Astrocyte (in vitro differentiated cells and primary cell): ENCODE data around the gene PROX2. TPM values are rescaled to one million over a fixed set of nuclear protein-coding genes. Genes with fewer than 3 reads are reported as not detected.

Experiments used
- DNase-seq: peaks from one replicate; pipeline ENCODE4 v3.0.0-alpha.2; 2010; ENCODE audit warnings: low read depth
- FAIRE-seq: peaks from 2 replicates; lab custom pipeline; 2011; peaks lifted over from hg19 to GRCh38; lab: Jason Lieb, UNC
- H2AFZ ChIP-seq: 2 replicates; pipeline ENCODE4 v1.6.0; 2012; ENCODE audit warnings: low read depth, low read length, inconsistent platforms
- H3K27ac ChIP-seq: 2 replicates; pipeline ENCODE4 v1.5.1; 2011; ENCODE audit warnings: low read depth, low read length, inconsistent platforms
- H3K27me3 ChIP-seq: 2 replicates; pipeline ENCODE4 v1.6.0; 2011; ENCODE audit warnings: low read length, inconsistent platforms; ENCODE audit not compliant: insufficient read depth
- H3K36me3 ChIP-seq: 2 replicates; pipeline ENCODE4 v1.5.1; 2011; ENCODE audit warnings: low read length, inconsistent platforms; ENCODE audit not compliant: insufficient read depth
- H3K4me1 ChIP-seq: 2 replicates; pipeline ENCODE4 v1.5.1; 2011; ENCODE audit warnings: low read length, inconsistent platforms; ENCODE audit not compliant: insufficient read depth
- H3K4me2 ChIP-seq: 2 replicates; pipeline ENCODE4 v1.6.0; 2012; ENCODE audit warnings: low read length, inconsistent platforms
- H3K4me3 ChIP-seq: 2 replicates; pipeline ENCODE4 v1.5.1; 2011; ENCODE audit warnings: low read depth, mild to moderate bottlenecking, low read length, inconsistent platforms; ENCODE audit not compliant: insufficient read depth
- H3K79me2 ChIP-seq: 2 replicates; pipeline ENCODE4 v1.6.0; 2012; ENCODE audit warnings: mild to moderate bottlenecking, low read length, inconsistent platforms; ENCODE audit not compliant: insufficient read depth
- H3K9ac ChIP-seq: 2 replicates; pipeline ENCODE4 v1.6.0; 2012; ENCODE audit warnings: mild to moderate bottlenecking, low read length, inconsistent platforms
- H3K9me3 ChIP-seq: 2 replicates; pipeline ENCODE4 v1.5.1; 2012; ENCODE audit warnings: low read depth, mild to moderate bottlenecking, low read length, inconsistent platforms; ENCODE audit not compliant: insufficient read depth
- H4K20me1 ChIP-seq: 2 replicates; pipeline ENCODE4 v1.6.0; 2012; ENCODE audit warnings: low read length, inconsistent platforms; ENCODE audit not compliant: insufficient read depth
- H3K27ac Mint-ChIP-seq: one replicate; pipeline ENCODE4 v1.8.0; 2021; ENCODE audit warnings: mild to moderate bottlenecking, mixed read lengths; ENCODE audit not compliant: unreplicated experiment
- H3K27me3 Mint-ChIP-seq: one replicate; pipeline ENCODE4 v1.8.0; 2021; ENCODE audit warnings: low read depth, mixed read lengths; ENCODE audit not compliant: unreplicated experiment
- H3K36me3 Mint-ChIP-seq: one replicate; pipeline ENCODE4 v1.8.0; 2021; ENCODE audit warnings: low read depth, mixed read lengths; ENCODE audit not compliant: unreplicated experiment
- H3K4me1 Mint-ChIP-seq: one replicate; pipeline ENCODE4 v1.8.0; 2021; ENCODE audit warnings: low read depth, mixed read lengths; ENCODE audit not compliant: unreplicated experiment
- H3K4me3 Mint-ChIP-seq: one replicate; pipeline ENCODE4 v1.8.0; 2021; ENCODE audit warnings: mild to moderate bottlenecking, moderate library complexity, mixed read lengths; ENCODE audit not compliant: unreplicated experiment
- H3K9me3 Mint-ChIP-seq: one replicate; pipeline ENCODE4 v1.8.0; 2021; ENCODE audit warnings: mild to moderate bottlenecking, mixed read lengths; ENCODE audit not compliant: unreplicated experiment
- EZH2 ChIP-seq: IDR thresholded peaks from 2 replicates; pipeline ENCODE4 v1.6.1; 2012; ENCODE audit warnings: mild to moderate bottlenecking, low read length, inconsistent platforms; ENCODE audit not compliant: insufficient read depth
- total RNA-seq: library from RNA; stranded (reverse); gene quantifications from 2 replicates; pipeline ENCODE4 v1.2.1, GENCODE V29; 2021
- TF ChIP-seq, protein P1 (sequence below): IDR thresholded peaks from 2 replicates; pipeline ENCODE4 v1.5.1; 2011; ENCODE audit warnings: low read depth, mild to moderate bottlenecking, inconsistent platforms, low read length, moderate library complexity; ENCODE audit not compliant: insufficient read depth

Gene PROX2
- total RNA-seq, 1 donor from 2014 or later = not detected

DNA sequence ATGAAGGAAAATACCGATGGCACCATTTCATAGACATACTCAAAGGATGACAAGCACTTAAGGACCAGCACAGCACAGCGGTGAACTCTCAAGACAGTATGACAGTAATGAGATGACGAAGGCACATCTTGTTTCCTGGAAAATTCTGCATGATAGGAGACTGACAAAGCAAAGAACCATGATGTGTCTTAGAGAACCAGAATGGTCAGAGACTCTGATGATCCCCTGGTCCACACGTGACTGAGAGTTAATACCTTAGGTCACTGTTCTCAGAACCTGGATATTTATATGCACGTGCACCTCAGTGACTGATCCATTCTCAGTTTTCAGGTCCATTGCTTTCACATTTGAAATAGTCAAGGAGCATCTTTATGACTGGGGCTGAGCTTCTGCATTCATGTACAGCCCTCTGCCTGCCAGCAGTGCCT lies 35.3 kb downstream of the PROX2 start:
- Histone ChIP-seq H3K4me1 (peaks cover 7% of the 10 kb centered on the region), H3K79me2 (no peaks in the 10 kb centered on the region), H3K4me3 (no peak overlapping the region), H3K4me2 (no peak overlapping the region), H3K9ac (no peak overlapping the region), H4K20me1 (peaks cover 4% of the 10 kb centered on the region), H3K27ac (no peak overlapping the region), H2AFZ (no peak overlapping the region), H3K9me3 (no peaks in the 10 kb centered on the region), H3K36me3 (peaks cover 15% of the 10 kb centered on the region), H3K27me3 (no peaks in the 10 kb centered on the region)
- Mint-ChIP-seq H3K27ac (no peak overlapping the region), H3K4me1 (peaks cover 21% of the 10 kb centered on the region), H3K36me3 (peaks cover 4% of the 10 kb centered on the region), H3K9me3 (no peaks in the 10 kb centered on the region), H3K4me3 (no peak overlapping the region), H3K27me3 (no peaks in the 10 kb centered on the region)
- TF ChIP-seq EZH2 = no peak
- TF ChIP-seq, protein P1, sequence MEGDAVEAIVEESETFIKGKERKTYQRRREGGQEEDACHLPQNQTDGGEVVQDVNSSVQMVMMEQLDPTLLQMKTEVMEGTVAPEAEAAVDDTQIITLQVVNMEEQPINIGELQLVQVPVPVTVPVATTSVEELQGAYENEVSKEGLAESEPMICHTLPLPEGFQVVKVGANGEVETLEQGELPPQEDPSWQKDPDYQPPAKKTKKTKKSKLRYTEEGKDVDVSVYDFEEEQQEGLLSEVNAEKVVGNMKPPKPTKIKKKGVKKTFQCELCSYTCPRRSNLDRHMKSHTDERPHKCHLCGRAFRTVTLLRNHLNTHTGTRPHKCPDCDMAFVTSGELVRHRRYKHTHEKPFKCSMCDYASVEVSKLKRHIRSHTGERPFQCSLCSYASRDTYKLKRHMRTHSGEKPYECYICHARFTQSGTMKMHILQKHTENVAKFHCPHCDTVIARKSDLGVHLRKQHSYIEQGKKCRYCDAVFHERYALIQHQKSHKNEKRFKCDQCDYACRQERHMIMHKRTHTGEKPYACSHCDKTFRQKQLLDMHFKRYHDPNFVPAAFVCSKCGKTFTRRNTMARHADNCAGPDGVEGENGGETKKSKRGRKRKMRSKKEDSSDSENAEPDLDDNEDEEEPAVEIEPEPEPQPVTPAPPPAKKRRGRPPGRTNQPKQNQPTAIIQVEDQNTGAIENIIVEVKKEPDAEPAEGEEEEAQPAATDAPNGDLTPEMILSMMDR = no peak
- no peak for FAIRE-seq
- DNase-seq = no peak

GRCh38 chr14:74838166-74838565 lies 37.8 kb downstream of the PROX2 start:
- Histone ChIP-seq H3K4me2 (no peak overlapping the region), H3K4me1 (peaks cover 22% of the 10 kb centered on the region), H3K79me2 (no peaks in the 10 kb centered on the region), H3K27me3 (no peaks in the 10 kb centered on the region), H3K27ac (no peak overlapping the region), H3K4me3 (no peak overlapping the region), H4K20me1 (peaks cover 4% of the 10 kb centered on the region), H3K36me3 (peaks cover 15% of the 10 kb centered on the region), H3K9ac (no peak overlapping the region), H2AFZ (no peak overlapping the region), H3K9me3 (no peaks in the 10 kb centered on the region)
- Mint-ChIP-seq H3K9me3 (no peaks in the 10 kb centered on the region), H3K27me3 (no peaks in the 10 kb centered on the region), H3K36me3 (peaks cover 6% of the 10 kb centered on the region), H3K4me1 (peaks cover 29% of the 10 kb centered on the region), H3K27ac (no peak overlapping the region), H3K4me3 (no peak overlapping the region)
- DNase-seq (no peak), FAIRE-seq (no peak)
- no peak for TF ChIP-seq EZH2
- TF ChIP-seq, protein P1 = no peak

DNA sequence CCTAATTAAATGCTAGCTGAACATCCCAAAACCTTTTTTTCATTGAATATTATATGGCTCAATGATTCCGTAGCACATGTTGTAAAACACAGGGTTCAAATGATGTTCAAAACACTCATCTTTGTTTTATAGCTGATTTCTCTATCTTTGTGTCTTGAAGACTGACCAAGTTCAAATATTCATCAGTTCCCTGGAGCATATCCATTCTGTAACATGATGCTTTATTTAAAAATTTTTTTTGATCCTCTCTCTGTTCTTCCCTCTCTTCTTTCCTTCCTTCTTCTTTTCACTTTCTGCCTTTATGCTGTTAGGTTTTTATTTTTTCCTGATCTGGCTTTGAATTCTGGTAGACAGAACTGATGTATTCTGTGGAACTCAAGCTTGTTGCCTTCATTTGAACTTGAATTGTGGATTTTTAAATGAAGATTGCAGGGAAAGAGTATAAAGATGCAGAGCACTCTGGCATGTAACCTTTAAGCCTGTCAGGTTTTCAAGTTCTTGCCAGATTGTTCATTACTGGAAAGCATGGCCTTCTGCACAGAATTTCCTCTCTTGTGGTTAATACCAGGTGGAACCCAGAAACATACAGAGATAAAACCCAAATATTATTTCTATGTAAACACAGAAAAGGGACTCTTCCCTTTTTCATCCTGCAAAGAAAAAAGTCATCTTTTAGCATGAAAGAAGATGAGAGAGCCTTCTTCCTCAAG lies 39.5 kb downstream of the PROX2 start:
- H3K4me3 ChIP-seq = no peak overlapping the region
- no peaks in the 10 kb centered on the region for H3K27me3 ChIP-seq
- H3K27ac ChIP-seq = no peak overlapping the region
- Mint-ChIP-seq H3K27me3 (no peaks in the 10 kb centered on the region), H3K4me1 (peaks cover 29% of the 10 kb centered on the region), H3K27ac (no peak overlapping the region), H3K36me3 (peaks cover 6% of the 10 kb centered on the region), H3K9me3 (no peaks in the 10 kb centered on the region), H3K4me3 (no peak overlapping the region)
- H2AFZ ChIP-seq = no peak overlapping the region
- H3K4me2 ChIP-seq = peak overlapping the region; percentile 27
- peaks cover 4% of the 10 kb centered on the region for H4K20me1 ChIP-seq
- FAIRE-seq (no peak), DNase-seq (peak; percentile 44)
- peaks cover 22% of the 10 kb centered on the region for H3K4me1 ChIP-seq
- H3K9ac ChIP-seq = no peak overlapping the region
- no peak for TF ChIP-seq EZH2
- TF ChIP-seq, protein P1 = no peak
- H3K36me3 ChIP-seq = peaks cover 10% of the 10 kb centered on the region
- no peaks in the 10 kb centered on the region for H3K79me2 ChIP-seq
- H3K9me3 ChIP-seq = no peaks in the 10 kb centered on the region
